Panc1 (cell line): ENCODE results near the gene SUPT5H. TPM values are rescaled to one million over a fixed set of nuclear protein-coding genes. Genes with fewer than 3 reads are reported as not detected.

Experiments
- ATAC-seq: fragments of 200-7000 bp; cut with Tn5 transposase; 2 replicates; pipeline ENCODE4 v1.9.1; 2020; ENCODE audit warnings: mild to moderate bottlenecking, moderate library complexity
- BruUV-seq: library from RNA; stranded (reverse); fragments of 400-500 nt; replicated peaks from 2 replicates; lab custom pipeline; 2021; lab: Mats Ljungman, UMichigan
- CTCF ChIA-PET: fragments of 300-600 bp; sonication (Branson Sonifier 250); formaldehyde crosslinking; loops from one replicate; lab custom pipeline; 2022; ENCODE audit warnings: antibody characterized with exemption; lab: Charles Lee
- POLR2A ChIA-PET: fragments of 300-600 bp; sonication (Branson Sonifier 250); formaldehyde crosslinking; loops from one replicate; lab custom pipeline; 2022; ENCODE audit warnings: antibody characterized with exemption; lab: Charles Lee
- DNase-seq: peaks from one replicate; pipeline ENCODE4 v3.0.0-alpha.2; 2010; ENCODE audit warnings: low read depth, low spot score
- H3K27ac ChIP-seq: 2 replicates; pipeline ENCODE4 v1.5.1; 2011; ENCODE audit warnings: mild to moderate bottlenecking, low read length, inconsistent platforms
- H3K27me3 ChIP-seq: fragments of 200-500 bp; sonication (Bioruptor generic); 2 replicates; pipeline ENCODE4 v1.6.0; 2014; ENCODE audit warnings: low read length, inconsistent platforms; ENCODE audit not compliant: control insufficient read depth, insufficient read depth
- H3K36me3 ChIP-seq: fragments of 200-500 bp; sonication (Bioruptor generic); 2 replicates; pipeline ENCODE4 v1.5.1; 2014; ENCODE audit warnings: inconsistent platforms, mild to moderate bottlenecking, low read length, moderate library complexity; ENCODE audit not compliant: control insufficient read depth, insufficient read depth
- H3K4me1 ChIP-seq: 2 replicates; pipeline ENCODE4 v1.5.1; 2011; ENCODE audit warnings: inconsistent platforms, mild to moderate bottlenecking, low read length, moderate library complexity; ENCODE audit not compliant: control insufficient read depth, insufficient read depth
- H3K4me3 ChIP-seq, 2 experiments: 2 replicates each; pipeline ENCODE4 v1.5.1; 2011 to 2012; ENCODE audit warnings: low read depth in 2 of 2, low read length in 2 of 2, mild to moderate bottlenecking in 2 of 2, inconsistent platforms in 1 of 2, moderate library complexity in 1 of 2
- H3K9me3 ChIP-seq: fragments of 200-500 bp; sonication (Bioruptor generic); 2 replicates; pipeline ENCODE4 v1.5.1; 2014; ENCODE audit warnings: low read depth, mild to moderate bottlenecking, inconsistent platforms, low read length, moderate library complexity; ENCODE audit not compliant: control insufficient read depth, insufficient read depth
- CTCF ChIP-seq: fragments of 450-650 bp; IDR thresholded peaks from 2 replicates; pipeline ENCODE4 v1.5.1; 2017; ENCODE audit warnings: mild to moderate bottlenecking
- POLR2AphosphoS5 ChIP-seq: IDR thresholded peaks from 2 replicates; pipeline ENCODE4 v1.6.1; 2012; ENCODE audit warnings: mild to moderate bottlenecking, low read depth, low read length, moderate library complexity
- REST ChIP-seq, 2 experiments: IDR thresholded peaks; 2 replicates each; pipeline ENCODE4 v1.6.1; 2011 to 2012; ENCODE audit warnings: low read depth in 2 of 2, control low read depth in 1 of 2, low read length in 1 of 2, mild to moderate bottlenecking in 1 of 2, moderate library complexity in 1 of 2; ENCODE audit not compliant: insufficient read depth in 1 of 2
- SIN3A ChIP-seq: IDR thresholded peaks from 2 replicates; pipeline ENCODE4 v1.6.1; 2012; ENCODE audit warnings: low read depth, mild to moderate bottlenecking, low read length, moderate library complexity, borderline replicate concordance; ENCODE audit not compliant: insufficient read depth
- TCF7L2 ChIP-seq: IDR thresholded peaks from 2 replicates; pipeline ENCODE4 v1.6.1; 2011; ENCODE audit warnings: mild to moderate bottlenecking, low read depth, low read length, inconsistent platforms
- in situ Hi-C: cut with HindIII; loops from 2 replicates; pipeline ENCODE4 v1.10.0; 2016; ENCODE audit warnings: low sequenced_read_pairs, low pct_unique_long_range_greater_than_20kb
- intact Hi-C: fragments of 100-400 bp; cut with micrococcal nuclease; formaldehyde crosslinking; loops from one replicate; pipeline ENCODE4 v1.10.0; 2022; ENCODE audit not compliant: unreplicated experiment
- total RNA-seq: library from RNA; stranded (reverse); gene quantifications from one replicate; pipeline ENCODE4 v1.2.1, GENCODE V29; 2021; ENCODE audit not compliant: unreplicated experiment

The SUPT5H gene
- total RNA-seq, 1 experiment from 2014 or later = 1,614 TPM

- Histone ChIP-seq H3K36me3 (peaks cover 24% of the 10 kb centered on the region), H3K27me3 (no peaks in the 10 kb centered on the region), H3K4me3 (peak overlapping the region; percentile 0 to 17; a peak in 3 of 4 replicates), H3K27ac (peak overlapping the region; percentile 86), H3K4me1 (peaks cover 75% of the 10 kb centered on the region), H3K9me3 (no peaks in the 10 kb centered on the region)
- ATAC-seq (peak; percentile 70), DNase-seq (peak; percentile 92)
- ChIA-PET CTCF (interaction anchor here (0.5 to 7.9 kb wide), 22 partner anchors 10 to 477 kb away, joined by 3 to 147 read pairs (median 5); partner anchors contain the start of genes DLL3, DYRK1B, EID2B and FBL), POLR2A (interaction anchor here (0.6 to 5.3 kb wide), 25 partner anchors 7 to 405 kb away, joined by 3 to 230 read pairs (median 5); partner anchors contain the start of genes DYRK1B, EID2, EID2B and MED29)
- BruUV-seq = no TSS peak
- in situ Hi-C loops = loop anchor here (5.0 kb wide), 2 partner anchors 36 to 74 kb away; partner anchors contain the start of genes MED29 and PAF1
- intact Hi-C loops = loop anchor here (5.0 kb wide), 1 partner anchor 396 kb away; the partner anchor contains the start of gene FBXO27
- TF ChIP-seq SIN3A = no peak
- TF ChIP-seq REST (IDR thresholded peaks at IDR 0.05; ENCODE audit: insufficient read depth in 1 of 2, low read depth in 2 of 2, low read length in 1 of 2) = no peak
- no peak for TF ChIP-seq CTCF
- TF ChIP-seq POLR2AphosphoS5 = no peak
Observed at GRCh38 chr19:39428283-39429112, 16.9 kb upstream of the SUPT5H start.

GRCh38 chr19:39430675-39431593, 14.4 kb upstream of the SUPT5H start:
- ATAC-seq = peak; percentile 67
- DNase-seq = peak; percentile 100
- ChIA-PET CTCF (interaction anchor here (0.5 to 7.9 kb wide), 12 partner anchors 9 to 682 kb away, joined by 3 to 147 read pairs (median 6); partner anchors contain the start of gene PLEKHG2), POLR2A (interaction anchor here (0.5 to 5.9 kb wide), 33 partner anchors 7 to 1032 kb away, joined by 3 to 524 read pairs (median 8); partner anchors contain the start of genes DYRK1B, EID2B, MED29 and PAF1)
- no TSS peak for BruUV-seq
- intact Hi-C loops = loop anchor here (1.0 kb wide), 1 partner anchor 19 kb away; the partner anchor contains the start of gene PLEKHG2
- peaks cover 27% of the 10 kb centered on the region for H3K36me3 ChIP-seq
- H3K27ac ChIP-seq = peak overlapping the region; percentile 86
- in situ Hi-C loops = no loop called here
- H3K27me3 ChIP-seq = no peaks in the 10 kb centered on the region
- H3K4me1 ChIP-seq = peaks cover 85% of the 10 kb centered on the region
- TF ChIP-seq TCF7L2 (no peak), REST (IDR thresholded peaks at IDR 0.05; ENCODE audit: insufficient read depth in 1 of 2, low read depth in 2 of 2, low read length in 1 of 2) (no peak), CTCF (no peak), SIN3A (no peak), POLR2AphosphoS5 (no peak)
- H3K4me3 ChIP-seq = peak overlapping the region; percentile 0 to 24; a peak in 3 of 4 replicates
- H3K9me3 ChIP-seq = no peaks in the 10 kb centered on the region
